Measurements from ENCODE around the gene BORCS5. TPM values are rescaled to one million over a fixed set of nuclear protein-coding genes. Genes with fewer than 3 reads are reported as not detected.

Gene BORCS5
- total RNA-seq, 5 donors from 2014 or later (not counting 1 experiment from before 2014, with no cell fraction given): 18.0 to 34.0 (median 25.5) TPM

- no peaks in the 10 kb centered on the region for H3K9me3 ChIP-seq
- H3K27me3 ChIP-seq (replicated peaks in 1 of 2; ENCODE audit: control insufficient read depth in 2 of 2, extremely low read depth in 1 of 2, insufficient read depth in 2 of 2, low read length in 1 of 2): no peaks in the 10 kb centered on the region
- CTCF ChIA-PET: interaction anchor here (0.6 to 3.0 kb wide), 23 partner anchors 8 to 426 kb away, joined by 3 to 29 read pairs (median 4); partner anchors contain the start of gene DUSP16 (in 1 of the 2)
- Mint-ChIP-seq H3K4me3 (peak overlapping the region; percentile 87 to 96 (median 93)), H3K36me3 (peaks cover 13% of the 10 kb centered on the region), H3K27ac (peak overlapping the region; percentile 94 to 96), H3K4me1 (peaks cover 52 to 62% (median 54%) of the 10 kb centered on the region in 3 donors), H3K27me3 (no peaks in the 10 kb centered on the region), H3K9me3 (no peaks in the 10 kb centered on the region)
- POLR2A ChIA-PET: interaction anchor here (0.6 to 2.5 kb wide), 25 partner anchors 9 to 378 kb away, joined by 3 to 25 read pairs (median 4); partner anchors contain the start of gene CREBL2 (in 1 of the 2)
- ATAC-seq (replicated peaks in 1 of 4): no peak
- peak overlapping the region; percentile 59 to 73 for H3K4me3 ChIP-seq (ENCODE audit: control insufficient read depth in 1 of 2, extremely low read depth in 1 of 2, low read length in 1 of 2)
- peak in 1 of 35 experiments; percentile 44 for DNase-seq
- peaks cover 13 to 36% of the 10 kb centered on the region in 2 experiments for H3K4me1 ChIP-seq (ENCODE audit: control insufficient read depth in 1 of 2, extremely low read depth in 1 of 2, insufficient read depth in 2 of 2, low read length in 2 of 2)
- 0% methylated on average over 7 of the region's 10 CpGs for WGBS (ENCODE audit: insufficient coverage)
- peaks cover 0 to 11% of the 10 kb centered on the region in 2 donors for H3K36me3 ChIP-seq (ENCODE audit: control insufficient read depth in 2 of 2, extremely low read depth in 1 of 2, insufficient read depth in 1 of 2, low read length in 1 of 2)
- H3K27ac ChIP-seq (ENCODE audit: low read length): peak overlapping the region; percentile 90
Observed at GRCh38 chr12:12357719-12358461, 1.0 kb downstream of the BORCS5 start.

DNA sequence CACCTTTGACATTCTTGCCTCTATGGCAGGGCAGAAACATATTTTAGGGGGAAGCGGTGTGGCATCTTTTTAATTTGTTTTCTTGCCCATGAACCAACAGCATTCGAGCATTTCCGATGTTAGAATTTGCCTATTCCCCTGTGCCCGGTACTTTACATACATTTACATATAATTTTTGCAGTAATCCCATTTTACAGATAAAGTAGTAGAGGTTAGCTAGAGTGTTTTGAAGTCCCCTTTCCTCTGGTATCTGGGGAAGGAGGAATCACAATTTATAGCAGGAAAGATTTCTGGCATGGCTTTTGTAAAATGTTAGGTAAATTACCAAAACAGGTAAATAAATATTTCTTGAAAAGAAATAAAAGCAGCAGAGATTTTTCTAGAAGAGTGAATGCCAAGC lies 1.6 kb downstream of the BORCS5 start:
- ChIA-PET CTCF (interaction anchor here (0.6 to 3.0 kb wide), 12 partner anchors 9 to 378 kb away, joined by 3 to 29 read pairs (median 4); partner anchors contain the start of gene DUSP16 (in 1 of the 2)), POLR2A (interaction anchor here (0.6 to 2.5 kb wide), 18 partner anchors 8 to 377 kb away, joined by 3 to 25 read pairs (median 4); partner anchors contain the start of gene MANSC1 (in 1 of the 2))
- Mint-ChIP-seq H3K36me3 (peaks cover 13% of the 10 kb centered on the region), H3K9me3 (no peaks in the 10 kb centered on the region), H3K27ac (peak overlapping the region; percentile 94 to 96), H3K27me3 (no peaks in the 10 kb centered on the region), H3K4me1 (peaks cover 50 to 60% (median 52%) of the 10 kb centered on the region in 3 donors), H3K4me3 (peak overlapping the region; percentile 87 to 96 (median 93))
- H3K9me3 ChIP-seq: no peaks in the 10 kb centered on the region
- WGBS (ENCODE audit: insufficient coverage): no CpG with 5 or more reads among the region's 4 CpGs
- peaks cover 5 to 14% of the 10 kb centered on the region in 2 donors for H3K36me3 ChIP-seq (ENCODE audit: control insufficient read depth in 2 of 2, extremely low read depth in 1 of 2, insufficient read depth in 1 of 2, low read length in 1 of 2)
- no peaks in the 10 kb centered on the region for H3K27me3 ChIP-seq (replicated peaks in 1 of 2; ENCODE audit: control insufficient read depth in 2 of 2, extremely low read depth in 1 of 2, insufficient read depth in 2 of 2, low read length in 1 of 2)
- DNase-seq: no peak
- H3K4me3 ChIP-seq (ENCODE audit: control insufficient read depth in 1 of 2, extremely low read depth in 1 of 2, low read length in 1 of 2): peak overlapping the region; percentile 59 to 73
- no peak for ATAC-seq (replicated peaks in 1 of 4)
- H3K27ac ChIP-seq (ENCODE audit: low read length): peak overlapping the region; percentile 90
- H3K4me1 ChIP-seq (ENCODE audit: control insufficient read depth in 1 of 2, extremely low read depth in 1 of 2, insufficient read depth in 2 of 2, low read length in 2 of 2): peaks cover 13 to 36% of the 10 kb centered on the region in 2 experiments

DNA sequence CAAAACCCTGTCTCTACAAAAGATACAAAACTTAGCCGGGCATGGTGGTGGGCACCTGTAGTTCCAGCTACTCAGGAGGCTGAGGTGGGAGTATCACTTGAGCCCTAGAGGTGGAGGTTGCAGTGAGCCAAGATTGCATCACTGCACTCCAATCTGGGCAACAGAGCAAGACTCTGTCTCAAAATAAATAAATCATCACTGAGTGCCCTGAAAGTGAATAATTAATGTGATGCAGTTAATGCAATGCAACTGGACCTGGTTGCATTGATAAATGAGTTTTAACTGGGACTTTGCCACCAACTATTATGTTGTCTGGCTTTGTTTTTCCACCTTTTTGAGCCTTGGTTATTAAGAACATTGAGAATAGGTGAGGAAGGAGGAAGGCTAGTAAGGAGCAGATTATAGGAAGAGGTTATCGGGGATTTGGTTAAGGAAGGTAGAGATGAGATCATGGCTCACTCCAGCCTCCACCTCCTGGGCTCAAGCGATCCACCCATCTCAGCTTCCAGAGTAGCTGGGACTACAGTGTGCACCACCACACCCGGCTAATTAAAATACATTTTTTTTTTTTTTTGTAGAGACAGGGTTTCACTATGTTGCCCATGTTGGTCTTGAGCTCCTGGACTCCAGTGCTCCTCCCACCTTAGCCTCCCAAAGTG lies 8.0 kb downstream of the BORCS5 start:
- POLR2A ChIA-PET: interaction anchor here (0.5 to 0.6 kb wide), 2 partner anchors 116 to 786 kb away, joined by 3 read pairs; no protein-coding TSS in a partner anchor
- Histone ChIP-seq H3K27me3 (replicated peaks in 1 of 2; ENCODE audit: control insufficient read depth in 2 of 2, extremely low read depth in 1 of 2, insufficient read depth in 2 of 2, low read length in 1 of 2) (no peaks in the 10 kb centered on the region), H3K4me3 (ENCODE audit: control insufficient read depth in 1 of 2, extremely low read depth in 1 of 2, low read length in 1 of 2) (no peak overlapping the region), H3K36me3 (ENCODE audit: control insufficient read depth in 2 of 2, extremely low read depth in 1 of 2, insufficient read depth in 1 of 2, low read length in 1 of 2) (peaks cover 5 to 26% of the 10 kb centered on the region in 2 donors), H3K4me1 (ENCODE audit: control insufficient read depth in 1 of 2, extremely low read depth in 1 of 2, insufficient read depth in 2 of 2, low read length in 2 of 2) (peaks cover 0 to 15% of the 10 kb centered on the region in 2 experiments), H3K9me3 (no peaks in the 10 kb centered on the region), H3K27ac (ENCODE audit: low read length) (no peak overlapping the region)
- H3K9me3 Mint-ChIP-seq: no peaks in the 10 kb centered on the region
- peaks cover 58 to 63% (median 59%) of the 10 kb centered on the region in 3 donors for H3K4me1 Mint-ChIP-seq
- peaks cover 33% of the 10 kb centered on the region for H3K36me3 Mint-ChIP-seq
- H3K4me3 Mint-ChIP-seq: no peak overlapping the region
- peak overlapping the region; percentile 77 to 82 for H3K27ac Mint-ChIP-seq
- no peaks in the 10 kb centered on the region for H3K27me3 Mint-ChIP-seq
- DNase-seq (no peak), ATAC-seq (replicated peaks in 1 of 4) (no peak)
- CTCF ChIA-PET: interaction anchor here in 1 of 2 donors (0.6 to 1.0 kb wide), 2 partner anchors 8 to 12 kb away, joined by 3 to 5 read pairs; partner anchors contain the start of gene BORCS5
- no CpG with 5 or more reads among the region's 4 CpGs for WGBS (ENCODE audit: insufficient coverage)

DNA sequence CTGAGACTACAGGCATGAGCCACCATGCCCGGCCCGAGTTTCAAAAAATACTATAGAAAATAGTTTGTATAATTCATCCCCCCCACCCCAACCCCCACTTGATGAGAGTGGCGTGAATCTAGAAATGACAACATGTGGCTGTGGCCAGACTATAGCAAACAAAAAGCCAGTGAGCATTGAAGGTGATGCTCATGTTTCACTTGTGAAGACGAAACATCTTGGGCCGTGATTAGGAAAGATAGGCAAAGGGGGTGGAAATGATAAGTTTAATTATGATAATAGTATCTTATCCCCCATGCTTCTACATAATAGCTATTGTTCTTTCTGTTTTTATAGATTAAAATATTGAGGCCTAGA lies 8.5 kb downstream of the BORCS5 start:
- DNase-seq: no peak
- no peak for ATAC-seq (replicated peaks in 1 of 4)
- Mint-ChIP-seq H3K27ac (peak overlapping the region; percentile 71 to 75), H3K9me3 (no peaks in the 10 kb centered on the region), H3K4me1 (peaks cover 56 to 63% (median 62%) of the 10 kb centered on the region in 3 donors), H3K36me3 (peaks cover 33% of the 10 kb centered on the region), H3K4me3 (no peak overlapping the region), H3K27me3 (no peaks in the 10 kb centered on the region)
- Histone ChIP-seq H3K4me1 (ENCODE audit: control insufficient read depth in 1 of 2, extremely low read depth in 1 of 2, insufficient read depth in 2 of 2, low read length in 2 of 2) (peaks cover 0 to 10% of the 10 kb centered on the region in 2 experiments), H3K9me3 (no peaks in the 10 kb centered on the region), H3K27me3 (replicated peaks in 1 of 2; ENCODE audit: control insufficient read depth in 2 of 2, extremely low read depth in 1 of 2, insufficient read depth in 2 of 2, low read length in 1 of 2) (no peaks in the 10 kb centered on the region), H3K36me3 (ENCODE audit: control insufficient read depth in 2 of 2, extremely low read depth in 1 of 2, insufficient read depth in 1 of 2, low read length in 1 of 2) (peaks cover 5 to 26% of the 10 kb centered on the region in 2 donors), H3K27ac (ENCODE audit: low read length) (peak overlapping the region; percentile 15), H3K4me3 (ENCODE audit: control insufficient read depth in 1 of 2, extremely low read depth in 1 of 2, low read length in 1 of 2) (no peak overlapping the region)
- POLR2A ChIA-PET: interaction anchor here (0.5 to 0.6 kb wide), 2 partner anchors 116 to 785 kb away, joined by 3 read pairs; no protein-coding TSS in a partner anchor
- 100% methylated on average over 1 of the region's 5 CpGs for WGBS (ENCODE audit: insufficient coverage)
- CTCF ChIA-PET: interaction anchor here in 1 of 2 donors (0.6 to 1.0 kb wide), 2 partner anchors 9 to 12 kb away, joined by 3 to 5 read pairs; partner anchors contain the start of gene BORCS5

DNA sequence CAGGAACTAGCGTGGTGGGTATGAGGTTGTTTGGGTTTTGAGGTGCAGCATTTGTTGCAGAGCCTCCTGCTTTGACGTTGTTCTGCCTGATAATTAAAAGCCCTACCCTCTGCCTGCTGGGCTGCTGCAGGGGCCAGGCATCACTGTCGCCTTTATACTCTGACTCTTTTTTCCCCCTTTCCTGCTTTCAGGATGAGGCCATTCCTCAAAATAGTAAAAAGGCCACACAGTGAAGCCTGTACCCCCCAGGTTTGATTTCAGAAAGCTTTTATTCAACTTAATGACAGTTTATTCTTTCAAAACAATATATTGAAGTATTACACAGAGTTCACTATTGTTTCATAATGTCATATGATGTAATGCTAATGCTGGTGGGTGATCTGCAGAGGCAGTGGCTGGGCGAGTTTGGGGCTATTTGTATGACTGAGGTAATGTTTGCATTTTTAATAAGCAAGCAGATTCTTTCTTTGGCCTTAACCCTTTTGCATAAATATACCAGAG lies 9.1 kb downstream of the BORCS5 start:
- Histone ChIP-seq H3K9me3 (no peaks in the 10 kb centered on the region), H3K4me3 (ENCODE audit: control insufficient read depth in 1 of 2, extremely low read depth in 1 of 2, low read length in 1 of 2) (no peak overlapping the region), H3K4me1 (ENCODE audit: control insufficient read depth in 1 of 2, extremely low read depth in 1 of 2, insufficient read depth in 2 of 2, low read length in 2 of 2) (peaks cover 0 to 10% of the 10 kb centered on the region in 2 experiments), H3K36me3 (ENCODE audit: control insufficient read depth in 2 of 2, extremely low read depth in 1 of 2, insufficient read depth in 1 of 2, low read length in 1 of 2) (peaks cover 5 to 26% of the 10 kb centered on the region in 2 donors), H3K27ac (ENCODE audit: low read length) (peak overlapping the region; percentile 15), H3K27me3 (replicated peaks in 1 of 2; ENCODE audit: control insufficient read depth in 2 of 2, extremely low read depth in 1 of 2, insufficient read depth in 2 of 2, low read length in 1 of 2) (no peaks in the 10 kb centered on the region)
- peaks cover 54 to 63% (median 61%) of the 10 kb centered on the region in 3 donors for H3K4me1 Mint-ChIP-seq
- 70% methylated on average over 2 of the region's 4 CpGs for WGBS (ENCODE audit: insufficient coverage)
- CTCF ChIA-PET: interaction anchor here (0.6 to 1.0 kb wide), 2 partner anchors 11 to 301 kb away, joined by 3 to 5 read pairs; no protein-coding TSS in a partner anchor
- H3K27me3 Mint-ChIP-seq: no peaks in the 10 kb centered on the region
- POLR2A ChIA-PET: interaction anchor here in 1 of 2 donors (1.9 kb wide), 1 partner anchor 8 kb away, joined by 17 read pairs; the partner anchor contains the start of gene BORCS5
- H3K27ac Mint-ChIP-seq: peak overlapping the region; percentile 71 to 75
- ATAC-seq (replicated peaks in 1 of 4): peak in 1 of 4 experiments; percentile 50
- H3K36me3 Mint-ChIP-seq: peaks cover 33% of the 10 kb centered on the region
- DNase-seq: no peak
- H3K4me3 Mint-ChIP-seq: no peak overlapping the region
- no peaks in the 10 kb centered on the region for H3K9me3 Mint-ChIP-seq
